Astrocyte of the spinal cord (primary cell): ENCODE data around the gene RBM12.

Experiments used
- DNase-seq: peaks from one replicate; pipeline ENCODE4 v3.0.0; 2011; ENCODE audit warnings: low read depth, low spot score
- H3K4me3 ChIP-seq: 2 replicates; pipeline ENCODE4 v1.5.1; 2011; ENCODE audit warnings: low read depth, mild to moderate bottlenecking, low read length, moderate library complexity
- in situ Hi-C: cut with HindIII; loops from 2 replicates; pipeline ENCODE4 v1.10.0; 2017; ENCODE audit warnings: low sequenced_read_pairs
- TF ChIP-seq, protein P1 (sequence below): IDR thresholded peaks from 2 replicates; pipeline ENCODE4 v1.5.1; 2012; ENCODE audit warnings: low read depth, mild to moderate bottlenecking, low read length, inconsistent platforms

RBM12 gene

DNA sequence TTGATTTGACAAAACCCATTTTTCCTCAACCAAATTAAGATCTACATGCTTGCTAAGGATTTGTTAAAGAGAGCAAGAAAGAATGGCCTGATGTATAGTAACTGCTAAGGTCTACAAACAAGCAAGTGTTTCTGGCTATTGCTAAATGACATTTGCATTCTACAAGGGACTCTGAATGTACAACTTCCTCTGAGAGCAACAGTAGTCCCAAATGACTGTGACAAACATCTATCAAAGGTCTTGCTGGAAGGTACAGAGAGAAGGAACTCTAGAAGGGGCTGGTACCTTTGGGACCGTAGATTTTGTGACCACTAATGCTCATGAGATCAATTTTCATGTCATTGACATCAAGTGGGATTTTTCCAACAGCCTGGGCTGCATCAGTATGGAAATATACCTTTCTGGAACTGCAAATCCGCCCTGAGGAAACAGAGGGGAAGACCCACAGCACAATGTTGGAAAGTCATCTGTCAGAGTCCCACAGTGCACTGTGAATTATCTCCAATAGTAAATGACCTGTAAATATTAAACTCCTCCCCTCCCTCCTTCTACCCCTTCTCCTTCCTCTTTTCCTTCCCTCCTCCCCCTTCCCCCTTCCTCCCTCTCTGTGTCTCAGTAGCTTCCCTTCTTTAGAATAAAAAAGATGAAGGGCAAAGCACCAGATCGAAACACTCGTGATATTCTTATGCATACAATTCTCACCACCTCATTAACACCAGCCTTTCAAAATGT, 15.9 kb upstream of the RBM12 start:
- in situ Hi-C loops: no loop called here
- TF ChIP-seq, protein P1, sequence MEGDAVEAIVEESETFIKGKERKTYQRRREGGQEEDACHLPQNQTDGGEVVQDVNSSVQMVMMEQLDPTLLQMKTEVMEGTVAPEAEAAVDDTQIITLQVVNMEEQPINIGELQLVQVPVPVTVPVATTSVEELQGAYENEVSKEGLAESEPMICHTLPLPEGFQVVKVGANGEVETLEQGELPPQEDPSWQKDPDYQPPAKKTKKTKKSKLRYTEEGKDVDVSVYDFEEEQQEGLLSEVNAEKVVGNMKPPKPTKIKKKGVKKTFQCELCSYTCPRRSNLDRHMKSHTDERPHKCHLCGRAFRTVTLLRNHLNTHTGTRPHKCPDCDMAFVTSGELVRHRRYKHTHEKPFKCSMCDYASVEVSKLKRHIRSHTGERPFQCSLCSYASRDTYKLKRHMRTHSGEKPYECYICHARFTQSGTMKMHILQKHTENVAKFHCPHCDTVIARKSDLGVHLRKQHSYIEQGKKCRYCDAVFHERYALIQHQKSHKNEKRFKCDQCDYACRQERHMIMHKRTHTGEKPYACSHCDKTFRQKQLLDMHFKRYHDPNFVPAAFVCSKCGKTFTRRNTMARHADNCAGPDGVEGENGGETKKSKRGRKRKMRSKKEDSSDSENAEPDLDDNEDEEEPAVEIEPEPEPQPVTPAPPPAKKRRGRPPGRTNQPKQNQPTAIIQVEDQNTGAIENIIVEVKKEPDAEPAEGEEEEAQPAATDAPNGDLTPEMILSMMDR: no peak

DNA sequence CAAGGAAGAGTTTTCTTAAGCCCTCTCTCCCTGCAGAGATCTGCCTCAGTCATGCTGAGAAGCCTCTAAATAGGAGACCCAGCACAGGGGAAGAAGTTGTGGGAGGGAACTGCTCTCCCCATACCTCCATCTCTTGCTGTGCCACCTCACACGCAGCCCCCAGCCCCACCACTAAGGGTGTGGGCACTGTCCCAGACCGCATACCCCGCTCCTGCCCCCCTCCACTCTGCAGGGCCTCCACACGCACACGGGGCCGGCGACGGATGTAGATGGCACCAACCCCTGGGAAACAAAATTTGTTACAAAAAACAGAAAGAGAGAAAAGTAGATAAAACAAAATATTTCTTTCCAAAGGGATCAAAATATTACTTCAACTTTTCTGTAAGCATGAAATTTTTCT, 10.2 kb upstream of the RBM12 start:
- in situ Hi-C loops: no loop called here
- TF ChIP-seq, protein P1: no peak
- H3K4me3 ChIP-seq: no peak overlapping the region
- DNase-seq: no peak

More for the DNA sequence above, 15.9 kb upstream of the RBM12 start:
- no peak overlapping the region for H3K4me3 ChIP-seq
- DNase-seq: no peak

DNA sequence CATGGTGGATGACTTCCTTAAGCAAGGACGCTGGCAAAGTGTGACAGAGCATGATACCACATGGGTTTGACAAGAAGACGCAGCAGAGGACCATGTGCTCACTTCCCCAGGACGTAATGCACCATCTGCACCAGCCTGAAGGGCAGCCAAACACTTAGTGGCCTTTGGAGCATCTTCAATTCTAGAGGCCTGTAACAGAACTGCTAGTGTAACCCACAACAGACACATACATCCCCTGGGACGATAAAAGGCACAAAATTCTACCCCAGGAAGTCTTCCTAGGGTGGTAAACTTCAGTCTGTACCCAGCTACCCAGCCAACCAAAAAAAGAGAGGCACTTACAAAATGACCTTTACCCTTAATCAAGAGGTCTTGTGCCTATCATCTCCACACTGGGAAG, 9.2 kb upstream of the RBM12 start:
- H3K4me3 ChIP-seq: no peak overlapping the region
- in situ Hi-C loops: no loop called here
- no peak for DNase-seq
- TF ChIP-seq, protein P1: no peak

DNA sequence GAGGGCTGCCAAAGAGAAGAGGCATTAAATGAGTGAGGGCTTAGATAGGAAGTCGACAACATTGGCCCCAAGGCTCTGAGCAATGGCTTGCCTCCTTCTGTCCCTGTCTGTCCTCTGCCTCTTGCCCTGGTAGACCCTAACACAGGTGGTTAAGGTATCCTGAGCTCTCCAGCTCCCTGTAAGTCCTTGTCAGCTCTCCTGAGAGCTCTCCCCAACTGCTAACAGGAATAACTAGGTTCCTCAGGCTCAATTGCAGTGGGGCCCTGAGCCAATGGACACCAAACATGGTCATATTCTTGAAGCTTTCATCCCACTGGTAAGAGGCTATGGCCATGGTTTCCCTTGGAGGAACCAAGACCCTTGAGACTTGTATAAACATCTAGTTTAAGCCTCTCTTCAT, 5.0 kb upstream of the RBM12 start:
- H3K4me3 ChIP-seq: no peak overlapping the region
- no peak for DNase-seq
- TF ChIP-seq, protein P1: no peak
- in situ Hi-C loops: no loop called here

DNA sequence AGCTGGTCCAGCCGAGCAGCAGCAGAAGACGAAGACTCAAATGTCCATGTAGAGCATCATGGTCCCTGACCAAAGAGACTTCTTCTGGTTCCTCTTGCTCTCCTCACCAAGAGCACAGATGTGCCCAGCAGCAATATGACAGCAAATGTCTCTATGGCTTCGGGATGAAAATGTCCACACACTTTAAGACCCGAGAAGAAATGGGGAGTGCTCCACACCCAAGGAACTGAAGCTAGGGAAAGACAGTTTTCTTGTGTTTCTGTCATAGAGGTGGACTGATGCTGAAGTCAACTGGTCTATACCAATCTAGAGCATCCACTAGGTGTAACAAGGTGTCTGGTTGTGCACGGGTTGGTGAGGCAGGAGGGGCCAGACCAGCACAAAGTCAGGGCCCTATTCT, 4.5 kb upstream of the RBM12 start:
- H3K4me3 ChIP-seq: no peak overlapping the region
- no peak for DNase-seq
- TF ChIP-seq, protein P1: no peak
- in situ Hi-C loops: no loop called here

DNA sequence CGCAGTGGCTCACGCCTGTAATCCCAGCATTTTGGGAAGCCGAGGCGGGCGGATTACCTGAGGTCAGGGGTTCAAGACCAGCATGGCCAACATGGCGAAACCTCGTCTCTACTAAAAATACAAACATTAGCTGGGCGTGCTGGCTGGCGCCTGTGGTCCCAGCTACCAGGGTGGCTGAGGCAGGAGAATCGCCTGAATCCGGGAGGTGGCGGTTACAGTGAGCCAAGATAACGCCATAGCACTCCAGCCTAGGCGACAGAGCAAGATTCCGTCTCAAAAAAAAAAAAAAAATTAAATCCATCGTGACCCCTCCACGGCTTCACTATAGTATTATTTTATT, 1.2 kb upstream of the RBM12 start:
- TF ChIP-seq, protein P1: no peak
- H3K4me3 ChIP-seq: no peak overlapping the region
- no peak for DNase-seq
- in situ Hi-C loops: no loop called here
